Measurements from ENCODE around the gene GPAM.

- TF ChIP-seq POLR2A (IDR thresholded peaks at IDR 0.05; ENCODE audit: low read length) (peak; percentile 89), GATA1 (IDR thresholded peaks at IDR 0.05; ENCODE audit: low read depth, low read length) (no peak)
These were observed at the start of gene GPAM for GRCh38 chr10:112183329-112184051.
